Thyroid gland (tissue), 4 donors: ENCODE measurements around the gene LAMTOR3.

Source experiments
- CTCF ChIP-seq, 6 experiments: fragments of 200-600 bp in 3 of 6; fragments of 450-650 bp in 3 of 6; sonication (generic) in 3 of 6; IDR thresholded peaks; one replicate each; pipeline ENCODE4 v1.5.1; 2016 to 2019; ENCODE audit warnings: antibody characterized with exemption in 6 of 6, mild to moderate bottlenecking in 2 of 6, inconsistent platforms in 1 of 6, moderate library complexity in 1 of 6
- POLR2A ChIP-seq, 2 donors: fragments of 450-650 bp; IDR thresholded peaks; one replicate each; pipeline ENCODE4 v1.6.1; 2017; ENCODE audit warnings: antibody characterized with exemption in 2 of 2, mild to moderate bottlenecking in 2 of 2, moderate library complexity in 1 of 2

GRCh38 chr4:99886146-99886545 lies 8.1 kb downstream of the LAMTOR3 start:
- TF ChIP-seq CTCF (IDR thresholded peaks at IDR 0.05): no peak
- TF ChIP-seq POLR2A (IDR thresholded peaks at IDR 0.05): no peak
